Measurements from ENCODE around the gene PRKAR1B. TPM values are rescaled to one million over a fixed set of nuclear protein-coding genes. Genes with fewer than 3 reads are reported as not detected.
A peak's percentile ranks its signal among the peaks of the same experiment; 100 is the strongest.

PRKAR1B gene
- total and polyA plus RNA-seq, 8 donors: 4.5 to 45.8 (median 11.1) TPM

DNA sequence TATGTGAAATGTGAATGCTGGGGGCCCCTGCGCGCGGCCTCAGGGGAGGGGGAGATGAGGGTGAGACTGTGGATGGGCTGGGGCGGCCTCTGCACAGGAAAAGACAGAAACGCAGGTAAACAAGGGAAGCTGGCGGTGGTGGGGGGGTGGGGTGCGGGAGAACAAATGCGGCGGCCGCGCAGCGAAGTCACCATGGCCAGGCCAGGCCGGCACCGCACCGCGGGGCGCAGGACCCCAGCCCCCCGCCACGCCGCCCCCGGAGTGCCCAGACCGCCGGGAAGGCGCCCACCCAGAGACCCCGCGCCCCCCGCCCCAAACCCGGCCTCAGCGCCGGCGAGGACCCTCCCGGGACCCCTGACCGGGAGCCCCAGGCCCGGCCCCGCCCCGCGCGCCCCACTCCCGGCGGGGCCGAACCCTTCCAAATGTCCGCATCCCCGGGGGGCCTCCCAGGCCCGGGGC lies 15.1 kb downstream of the PRKAR1B start:
- H3K9me3 ChIP-seq: no peaks in the 10 kb centered on the region
- 3 to 23% (median 10%) methylated on average over 10 to 44 of the region's 44 CpGs for WGBS, 5 donors
- H3K36me3 ChIP-seq: no peaks in the 10 kb centered on the region
- intact Hi-C loops (cut with DNase I; ENCODE audit: low total_unique reads): no loop called here
- H3K27ac ChIP-seq: peak overlapping the region in 2 of 5 donors; percentile 30 to 73
- peaks cover 0 to 19% (median 7%) of the 10 kb centered on the region in 3 donors for H3K27me3 ChIP-seq
- peaks cover 12 to 24% (median 19%) of the 10 kb centered on the region in 4 donors for H3K4me1 ChIP-seq
- DNase-seq: no peak
- peak overlapping the region; percentile 55 to 73 (median 64) for H3K4me3 ChIP-seq
- TF ChIP-seq POLR2A (IDR thresholded peaks at IDR 0.05): no peak
- no peak for TF ChIP-seq POLR2AphosphoS5 (IDR thresholded peaks at IDR 0.05)
- TF ChIP-seq EP300 (IDR thresholded peaks at IDR 0.05): no peak

DNA sequence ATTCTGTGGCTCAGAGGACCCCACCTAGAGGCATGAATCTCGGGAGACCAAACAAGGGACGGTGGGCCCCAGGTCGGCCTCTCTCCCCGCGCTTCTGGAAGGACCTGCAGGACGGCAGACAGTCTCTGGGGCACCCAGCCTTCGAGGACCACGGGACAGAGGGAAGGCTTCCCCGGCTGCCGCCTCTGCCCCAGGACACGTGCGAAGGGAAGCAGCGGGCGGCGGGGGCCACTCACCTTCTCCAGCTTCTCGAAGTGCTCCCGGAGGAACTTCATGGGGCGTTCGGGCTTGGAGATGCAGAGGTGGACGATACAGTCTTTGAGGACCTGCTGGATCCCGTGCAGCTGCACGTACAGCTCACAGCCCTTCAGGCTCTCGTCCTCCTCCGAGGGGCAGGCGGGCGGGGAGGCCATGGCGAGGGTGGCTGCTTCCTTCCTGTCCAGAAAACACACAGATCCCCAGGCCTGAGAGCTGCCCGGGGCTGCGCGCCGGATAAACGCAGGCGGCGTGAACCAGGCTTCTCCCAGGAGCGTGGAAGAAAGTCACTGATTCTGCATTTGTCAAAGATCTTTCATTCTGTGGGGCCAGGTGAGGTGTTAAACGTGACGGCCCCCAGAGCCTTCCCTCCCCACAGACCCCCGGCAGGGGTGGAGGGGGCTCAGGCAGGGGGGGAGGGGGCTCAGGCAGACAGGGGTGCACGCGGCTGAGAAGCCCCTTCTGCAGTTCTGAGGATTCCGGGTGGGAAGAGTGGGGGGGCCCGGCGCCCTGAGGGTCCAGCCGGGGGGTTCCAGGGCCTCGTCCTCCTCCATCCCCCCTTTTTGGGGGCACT lies 15.8 kb downstream of the PRKAR1B start:
- Histone ChIP-seq H3K9me3 (no peaks in the 10 kb centered on the region), H3K36me3 (no peaks in the 10 kb centered on the region), H3K4me3 (peak overlapping the region; percentile 55 to 73 (median 64)), H3K27me3 (peaks cover 0 to 19% (median 7%) of the 10 kb centered on the region in 3 donors), H3K4me1 (peaks cover 17 to 30% (median 23%) of the 10 kb centered on the region in 4 donors), H3K27ac (peak overlapping the region in 2 of 5 donors; percentile 30 to 73)
- WGBS, 5 donors: 60 to 81% (median 74%) methylated on average over 24 to 45 of the region's 45 CpGs
- intact Hi-C loops (cut with DNase I; ENCODE audit: low total_unique reads): no loop called here
- no peak for TF ChIP-seq EP300 (IDR thresholded peaks at IDR 0.05)
- TF ChIP-seq POLR2A (IDR thresholded peaks at IDR 0.05): no peak
- TF ChIP-seq, protein P1, sequence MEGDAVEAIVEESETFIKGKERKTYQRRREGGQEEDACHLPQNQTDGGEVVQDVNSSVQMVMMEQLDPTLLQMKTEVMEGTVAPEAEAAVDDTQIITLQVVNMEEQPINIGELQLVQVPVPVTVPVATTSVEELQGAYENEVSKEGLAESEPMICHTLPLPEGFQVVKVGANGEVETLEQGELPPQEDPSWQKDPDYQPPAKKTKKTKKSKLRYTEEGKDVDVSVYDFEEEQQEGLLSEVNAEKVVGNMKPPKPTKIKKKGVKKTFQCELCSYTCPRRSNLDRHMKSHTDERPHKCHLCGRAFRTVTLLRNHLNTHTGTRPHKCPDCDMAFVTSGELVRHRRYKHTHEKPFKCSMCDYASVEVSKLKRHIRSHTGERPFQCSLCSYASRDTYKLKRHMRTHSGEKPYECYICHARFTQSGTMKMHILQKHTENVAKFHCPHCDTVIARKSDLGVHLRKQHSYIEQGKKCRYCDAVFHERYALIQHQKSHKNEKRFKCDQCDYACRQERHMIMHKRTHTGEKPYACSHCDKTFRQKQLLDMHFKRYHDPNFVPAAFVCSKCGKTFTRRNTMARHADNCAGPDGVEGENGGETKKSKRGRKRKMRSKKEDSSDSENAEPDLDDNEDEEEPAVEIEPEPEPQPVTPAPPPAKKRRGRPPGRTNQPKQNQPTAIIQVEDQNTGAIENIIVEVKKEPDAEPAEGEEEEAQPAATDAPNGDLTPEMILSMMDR (IDR thresholded peaks at IDR 0.05): no peak
- no peak for TF ChIP-seq POLR2AphosphoS5 (IDR thresholded peaks at IDR 0.05)
- peak in 1 of 2 donors; percentile 70 for DNase-seq

DNA sequence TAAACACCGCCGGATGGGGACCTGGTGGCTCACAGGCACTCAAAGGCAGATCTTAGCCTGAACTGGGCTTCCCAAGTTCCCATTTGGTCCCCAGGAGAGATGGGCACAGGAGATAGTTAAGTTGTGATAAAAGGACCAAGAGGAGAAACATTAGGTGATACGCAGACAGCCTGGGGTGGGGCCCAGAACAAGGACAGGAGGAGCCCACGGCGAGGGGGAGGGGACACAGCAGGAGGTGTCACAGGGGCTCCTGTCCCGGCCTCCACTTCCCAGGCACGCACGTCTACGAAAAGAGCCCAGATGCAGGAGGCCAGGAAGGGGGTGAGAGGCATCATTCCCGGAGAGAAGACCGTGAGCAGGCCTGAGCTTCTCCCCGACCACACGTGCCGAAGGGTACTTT lies 16.9 kb downstream of the PRKAR1B start:
- DNase-seq: no peak
- Histone ChIP-seq H3K4me3 (no peak overlapping the region), H3K36me3 (no peaks in the 10 kb centered on the region), H3K27ac (no peak overlapping the region), H3K27me3 (peaks cover 0 to 19% (median 7%) of the 10 kb centered on the region in 3 donors), H3K9me3 (no peaks in the 10 kb centered on the region), H3K4me1 (peaks cover 17 to 42% (median 32%) of the 10 kb centered on the region in 4 donors)
- TF ChIP-seq POLR2AphosphoS5 (IDR thresholded peaks at IDR 0.05): no peak
- no peak for TF ChIP-seq POLR2A (IDR thresholded peaks at IDR 0.05)
- TF ChIP-seq, protein P1 (IDR thresholded peaks at IDR 0.05): no peak
- no peak for TF ChIP-seq EP300 (IDR thresholded peaks at IDR 0.05)
- intact Hi-C loops (cut with DNase I; ENCODE audit: low total_unique reads): no loop called here
- 88 to 98% (median 91%) methylated on average over 14 of the region's 14 CpGs for WGBS, 5 donors

DNA sequence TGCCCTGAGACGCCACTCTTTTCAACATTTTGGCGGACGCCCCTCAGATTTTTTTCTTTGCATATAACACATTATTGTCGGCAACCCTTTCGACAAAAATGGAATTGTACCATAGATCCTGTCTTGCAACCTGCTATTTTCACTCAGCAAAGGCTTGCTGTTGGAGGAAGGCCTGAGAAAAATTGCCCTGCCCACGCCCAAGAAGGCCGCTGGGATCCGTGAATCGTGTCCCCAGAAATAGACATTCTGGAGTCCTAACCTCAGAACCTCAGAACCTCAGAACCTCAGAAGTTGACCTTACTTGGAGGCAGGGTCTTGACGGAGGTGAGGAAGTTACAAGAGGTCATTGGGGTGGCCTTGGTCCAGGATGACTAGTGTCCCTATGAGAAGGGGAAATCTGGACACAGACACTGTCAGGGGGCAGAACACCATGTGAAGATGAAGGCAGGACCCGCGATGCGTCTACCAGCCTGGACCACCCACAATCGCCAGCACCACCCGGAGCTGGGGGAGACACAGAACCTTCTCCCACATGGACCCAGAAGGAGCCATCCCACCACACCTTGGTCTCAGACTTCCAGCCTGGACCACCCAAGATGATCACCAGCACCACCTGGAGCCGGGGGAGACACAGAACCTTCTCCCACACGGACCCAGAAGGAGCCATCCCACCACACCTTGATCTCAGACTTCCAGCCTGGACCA lies 19.6 kb downstream of the PRKAR1B start:
- no peak for DNase-seq
- peaks cover 0 to 11% (median 7%) of the 10 kb centered on the region in 3 donors for H3K27me3 ChIP-seq
- peaks cover 0 to 6% (median 2%) of the 10 kb centered on the region in 4 donors for H3K9me3 ChIP-seq
- H3K27ac ChIP-seq: peak overlapping the region in 3 of 5 donors; percentile 14 to 69 (median 56)
- intact Hi-C loops (cut with DNase I; ENCODE audit: low total_unique reads): no loop called here
- H3K36me3 ChIP-seq: no peaks in the 10 kb centered on the region
- H3K4me1 ChIP-seq: peaks cover 17 to 42% (median 35%) of the 10 kb centered on the region in 4 donors
- TF ChIP-seq POLR2AphosphoS5 (IDR thresholded peaks at IDR 0.05) (no peak), EP300 (IDR thresholded peaks at IDR 0.05) (no peak), POLR2A (IDR thresholded peaks at IDR 0.05) (no peak)
- TF ChIP-seq, protein P1 (IDR thresholded peaks at IDR 0.05): no peak
- 66 to 82% (median 72%) methylated on average over 17 of the region's 17 CpGs for WGBS, 5 donors
- H3K4me3 ChIP-seq: no peak overlapping the region

All from stomach (tissue), 9 donors.